HG03135 (cell line): ENCODE results near the gene RFC5.
A peak's percentile ranks its signal among the peaks of the same experiment; 100 is the strongest.
"Not testable (repeated sequence)": the region's sequence is repeated elsewhere in the genome, so short reads cannot be mapped to it uniquely, and the experiment has no call there.

ENCODE experiments used
- ATAC-seq: cut with Tn5 transposase; IDR thresholded peaks from one replicate; pipeline ENCODE4 v1.9.1; 2021; ENCODE audit warnings: mild to moderate bottlenecking, moderate library complexity; ENCODE audit not compliant: unreplicated experiment

RFC5 gene

DNA sequence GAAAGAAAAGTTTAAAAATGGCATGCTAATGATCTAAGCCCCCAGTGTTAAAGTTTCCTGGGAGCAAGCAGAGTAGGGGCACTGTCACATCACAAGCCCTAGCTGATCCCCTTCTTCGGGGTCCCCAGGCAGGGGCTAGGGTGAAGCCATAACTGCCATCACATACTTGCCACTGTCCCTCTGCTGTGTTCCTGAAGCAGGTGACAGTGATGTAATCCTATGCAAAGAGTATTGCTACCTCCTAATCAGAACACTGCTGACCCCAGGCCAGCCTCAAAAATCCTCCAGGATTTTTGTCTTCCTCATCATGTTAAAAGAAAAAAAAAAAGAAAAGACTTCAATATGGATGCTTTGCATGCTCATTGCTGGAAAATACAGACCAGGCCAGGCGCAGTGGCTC, 1.2 kb upstream of the RFC5 start:
- no peak for ATAC-seq

DNA sequence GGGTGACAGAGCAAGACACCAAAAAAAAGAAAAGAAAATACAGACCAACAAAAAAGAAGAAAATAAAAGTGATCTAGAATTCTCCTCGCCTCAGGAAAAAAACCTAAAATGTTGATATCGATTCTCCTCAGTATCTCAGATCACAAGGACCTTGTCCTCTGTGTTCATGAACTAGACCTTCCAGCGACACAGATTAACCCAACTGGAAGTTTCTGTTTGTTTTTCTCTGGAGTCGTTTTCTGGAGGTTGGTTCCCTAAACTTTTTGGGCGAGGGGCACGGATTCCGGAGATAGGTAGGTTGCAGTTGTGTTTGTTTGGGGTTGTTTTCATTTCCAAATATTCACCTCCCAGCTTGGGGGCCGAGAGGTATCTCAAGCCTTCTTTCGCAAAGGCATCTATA, 559 bp upstream of the RFC5 start:
- ATAC-seq = peak; percentile 9

DNA sequence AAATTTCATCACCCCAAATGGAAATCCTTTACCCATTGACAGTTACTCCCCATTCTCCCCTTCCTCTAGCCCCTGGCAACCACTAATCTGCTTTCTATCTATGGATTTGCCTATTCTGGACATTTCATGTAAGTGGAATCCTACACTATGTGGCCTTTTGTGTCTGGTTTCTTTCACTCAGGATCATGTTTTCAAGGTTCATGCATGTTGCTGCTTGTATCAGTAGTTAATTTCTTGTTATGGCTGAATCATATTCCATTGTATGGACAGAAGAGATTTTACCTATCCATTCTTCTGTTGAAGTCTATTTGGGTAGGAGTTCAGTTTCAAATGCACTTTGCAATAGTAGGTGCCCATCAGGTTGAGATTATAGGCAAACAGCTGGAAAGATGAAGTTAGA, 1.4 kb downstream of the RFC5 start:
- ATAC-seq = no peak

DNA sequence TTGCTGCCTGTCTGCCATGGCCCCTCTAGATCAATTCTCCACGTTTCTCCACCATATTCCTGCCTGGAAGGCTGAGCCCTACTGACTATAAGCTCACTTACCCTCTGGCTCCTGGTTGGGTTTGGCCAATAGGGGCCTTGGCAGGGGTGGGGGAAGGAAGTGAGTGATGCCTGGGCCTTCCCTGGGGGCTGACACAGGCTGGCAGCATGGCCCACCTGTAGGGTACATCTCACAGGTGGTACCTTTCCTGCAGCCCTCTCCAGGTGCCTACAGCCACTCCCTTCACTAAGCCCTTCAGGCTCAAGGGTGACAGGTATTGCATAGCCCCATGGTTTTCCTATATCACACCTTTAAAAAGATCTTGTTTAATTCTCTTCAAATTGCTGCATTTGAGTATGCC, 3.5 kb downstream of the RFC5 start:
- no peak for ATAC-seq

DNA sequence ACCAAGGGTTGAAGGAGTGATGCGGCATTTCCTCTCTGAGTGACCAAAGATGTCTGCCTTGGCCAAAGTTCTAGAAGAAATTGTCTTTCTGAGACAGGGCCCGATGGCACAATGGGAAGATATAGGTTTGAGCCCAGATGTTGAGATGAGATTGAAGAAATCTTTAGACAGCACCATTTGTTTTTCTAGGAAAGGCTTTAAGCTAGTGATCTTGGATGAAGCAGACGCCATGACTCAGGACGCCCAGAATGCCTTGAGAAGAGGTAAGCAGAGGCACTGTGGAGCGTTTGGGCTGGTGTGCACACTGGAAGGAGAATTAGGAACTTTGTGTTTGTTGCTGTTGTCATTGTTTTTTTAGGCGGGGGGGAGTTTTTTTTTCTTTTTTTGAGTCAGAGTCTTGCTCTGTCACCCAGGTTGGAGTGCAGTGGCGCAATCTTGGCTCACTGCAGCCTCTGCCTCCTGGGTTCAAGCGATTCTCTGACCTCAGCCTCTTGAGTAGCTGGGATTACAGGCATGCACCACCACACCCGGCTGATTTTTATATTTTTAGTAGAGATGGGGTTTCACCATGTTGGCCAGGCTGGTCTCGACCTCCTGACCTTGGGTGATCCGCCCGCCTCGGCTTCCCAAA, 5.7 kb downstream of the RFC5 start:
- ATAC-seq = not testable (repeated sequence)

DNA sequence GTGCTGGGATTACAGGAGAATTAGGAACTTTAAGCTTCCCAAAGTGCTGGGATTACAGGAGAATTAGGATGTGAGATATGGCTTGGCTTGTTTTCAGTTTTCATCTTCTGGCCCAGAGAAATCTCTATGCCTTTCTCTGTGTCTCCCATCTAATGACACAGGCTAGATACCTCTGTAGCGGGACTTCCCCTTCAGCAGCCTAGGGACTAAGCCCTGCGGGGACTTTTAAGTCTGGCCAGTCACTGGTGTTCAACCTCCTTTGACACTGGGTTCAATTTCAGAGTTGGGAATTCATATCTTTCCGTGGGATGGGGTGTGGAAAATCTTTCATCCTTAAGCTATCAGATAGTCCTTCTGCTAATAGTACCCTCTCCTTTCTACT, 6.2 kb downstream of the RFC5 start:
- ATAC-seq = no peak

DNA sequence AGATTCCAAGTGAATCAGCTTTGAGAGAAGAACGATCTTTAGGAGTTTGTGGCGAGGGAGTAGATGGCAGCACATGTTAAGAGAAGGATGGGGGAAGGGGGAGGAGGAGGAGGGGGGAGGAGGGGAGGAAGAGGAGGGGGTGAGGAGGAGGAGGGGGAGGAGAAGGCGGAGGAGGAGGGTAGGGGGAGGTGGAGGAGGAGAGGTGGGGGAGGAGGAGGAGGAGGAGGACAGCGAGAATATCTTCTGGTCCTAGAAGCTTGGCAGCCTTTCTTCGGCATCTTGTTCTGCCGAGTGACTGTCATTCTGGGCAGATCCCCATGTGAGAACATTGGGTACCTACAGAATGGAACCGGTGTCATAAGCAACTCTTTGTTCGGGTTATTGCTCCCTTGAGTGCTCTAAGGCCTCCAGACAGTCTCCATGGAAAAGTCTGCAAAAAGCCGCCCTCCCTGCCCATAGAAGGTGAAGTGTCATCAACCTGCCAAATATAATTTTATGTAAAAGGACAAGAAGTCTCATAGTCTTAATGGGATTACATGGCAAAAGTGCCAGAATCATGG, 6.9 kb downstream of the RFC5 start:
- no peak for ATAC-seq

DNA sequence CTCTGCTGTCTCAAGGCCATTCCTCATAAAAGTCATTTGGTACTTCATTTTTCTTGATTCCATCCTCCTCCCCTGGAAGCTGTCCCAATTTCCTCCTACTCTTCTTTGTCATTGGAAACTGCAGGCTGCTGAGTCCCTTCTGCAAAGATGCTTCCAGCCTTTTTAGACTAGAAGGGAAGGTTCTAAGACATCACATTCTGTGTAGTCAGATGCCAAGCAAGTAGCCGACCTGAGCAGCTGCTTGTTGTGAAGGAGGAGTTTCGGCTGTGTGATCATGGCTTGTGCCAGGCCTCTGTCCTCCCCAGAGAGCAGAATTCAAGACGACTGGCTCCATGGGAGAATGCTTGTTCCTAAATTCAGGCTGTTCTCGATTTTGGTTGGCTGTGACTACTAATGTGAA, 8.7 kb downstream of the RFC5 start:
- no peak for ATAC-seq

DNA sequence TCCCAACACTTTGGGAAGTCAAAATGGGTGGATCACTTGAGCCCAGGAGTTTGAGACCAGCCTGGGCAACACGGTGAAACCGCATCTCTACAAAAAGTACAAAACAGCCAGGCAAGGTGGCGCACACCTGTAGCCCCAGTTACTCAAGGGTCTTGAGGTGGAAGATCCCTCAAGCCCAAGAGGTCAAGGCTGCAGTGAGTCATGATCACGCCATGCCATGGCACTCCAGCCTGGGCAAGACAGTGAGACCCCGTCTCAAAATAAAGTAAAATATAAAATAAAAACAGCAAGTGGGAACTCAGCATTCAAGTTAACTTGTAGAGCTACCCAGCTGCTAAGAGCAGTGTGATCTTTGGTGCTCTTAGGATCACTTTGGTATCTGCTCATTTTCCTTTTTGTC, 12.7 kb downstream of the RFC5 start:
- ATAC-seq = no peak

DNA sequence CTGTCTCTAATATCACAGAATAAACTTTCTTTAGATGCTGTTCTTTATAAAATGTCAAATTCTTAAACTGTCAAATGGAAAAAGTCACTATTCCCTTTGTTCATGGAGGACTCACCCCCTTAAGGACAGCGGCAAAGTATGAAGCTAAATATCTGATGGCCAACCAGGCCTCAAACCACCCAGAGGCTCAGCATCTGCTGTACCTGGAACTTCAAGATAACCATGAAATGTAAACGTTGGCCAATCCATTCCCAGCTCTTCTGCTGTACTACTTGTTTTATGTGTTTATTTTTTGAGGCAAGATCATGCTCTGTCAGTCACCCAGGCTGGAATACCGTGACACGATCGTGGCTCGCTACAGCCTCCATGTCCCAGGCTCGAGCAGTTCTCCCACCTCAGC, 15.7 kb downstream of the RFC5 start:
- no peak for ATAC-seq

DNA sequence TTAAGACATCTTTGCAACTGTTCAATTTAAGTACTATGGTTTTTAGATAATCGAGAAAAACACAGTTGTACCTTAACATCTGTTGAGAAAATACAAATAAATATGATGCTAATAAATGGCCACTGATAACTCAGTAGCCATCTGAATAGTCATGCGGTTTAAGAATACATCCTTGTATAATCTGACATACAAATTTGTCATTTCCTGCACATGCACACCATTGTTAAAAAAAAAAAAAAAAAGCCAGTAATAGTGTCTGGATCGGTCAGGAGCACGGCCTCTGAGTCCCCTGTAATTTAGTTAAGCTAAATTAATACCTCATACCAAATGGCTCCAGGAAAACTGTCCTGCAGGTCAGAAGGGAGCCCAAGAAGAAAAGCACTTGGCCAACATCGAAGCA, 16.8 kb downstream of the RFC5 start:
- ATAC-seq = no peak

DNA sequence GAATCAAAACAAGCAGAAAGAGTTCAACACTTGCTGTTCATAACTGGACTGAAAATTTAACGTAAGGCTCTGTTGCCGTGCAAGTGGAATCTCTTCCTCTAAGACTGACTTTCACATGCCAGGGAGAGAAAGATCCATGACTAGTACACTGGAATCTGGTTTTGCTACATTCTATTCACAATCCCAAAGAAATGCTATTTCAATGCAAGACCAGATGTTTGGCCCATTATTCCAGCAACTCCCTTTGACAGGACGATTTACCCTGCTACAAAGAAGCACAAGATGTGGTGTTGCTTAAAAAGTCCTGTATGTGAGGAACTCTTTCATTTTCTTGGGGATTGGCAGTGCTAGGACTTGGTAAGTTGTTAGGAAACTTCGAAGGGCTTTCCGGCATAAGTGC, 17.4 kb downstream of the RFC5 start:
- ATAC-seq = no peak

DNA sequence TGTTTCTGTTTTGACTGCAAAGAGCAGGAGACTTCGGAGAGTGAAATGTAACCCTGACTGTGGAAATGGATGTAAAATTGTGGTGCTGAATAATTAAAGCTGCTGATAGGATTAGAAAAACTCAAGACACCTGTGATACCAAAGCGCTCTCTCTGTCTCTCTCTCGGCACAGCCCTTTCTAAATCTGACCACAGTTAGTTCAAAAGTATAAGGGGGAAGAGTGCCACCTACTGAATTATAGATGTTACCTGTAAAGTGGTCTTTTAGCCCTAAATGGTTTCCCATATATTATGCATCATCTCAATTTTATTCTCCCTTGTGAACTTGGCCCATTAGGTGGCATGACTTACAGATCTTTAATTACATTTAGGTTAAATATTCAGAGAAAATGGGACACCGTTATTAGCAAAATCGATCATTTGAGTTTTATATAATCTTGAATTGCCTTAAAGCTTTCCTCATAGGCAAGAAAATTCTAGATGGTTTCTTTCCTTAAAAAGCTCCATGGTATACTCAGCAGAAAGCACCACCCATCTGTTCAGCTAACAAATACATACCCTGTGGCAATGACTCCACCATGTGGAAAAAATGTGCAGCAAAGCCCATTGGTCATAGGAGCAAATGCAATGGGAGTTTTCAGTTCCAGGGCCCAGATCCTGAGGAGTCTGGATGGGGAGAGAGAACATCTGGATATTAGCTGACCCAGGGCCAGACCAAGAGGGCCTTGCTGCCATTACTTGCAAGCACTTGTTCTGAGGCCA, 18.1 kb downstream of the RFC5 start:
- ATAC-seq = no peak

DNA sequence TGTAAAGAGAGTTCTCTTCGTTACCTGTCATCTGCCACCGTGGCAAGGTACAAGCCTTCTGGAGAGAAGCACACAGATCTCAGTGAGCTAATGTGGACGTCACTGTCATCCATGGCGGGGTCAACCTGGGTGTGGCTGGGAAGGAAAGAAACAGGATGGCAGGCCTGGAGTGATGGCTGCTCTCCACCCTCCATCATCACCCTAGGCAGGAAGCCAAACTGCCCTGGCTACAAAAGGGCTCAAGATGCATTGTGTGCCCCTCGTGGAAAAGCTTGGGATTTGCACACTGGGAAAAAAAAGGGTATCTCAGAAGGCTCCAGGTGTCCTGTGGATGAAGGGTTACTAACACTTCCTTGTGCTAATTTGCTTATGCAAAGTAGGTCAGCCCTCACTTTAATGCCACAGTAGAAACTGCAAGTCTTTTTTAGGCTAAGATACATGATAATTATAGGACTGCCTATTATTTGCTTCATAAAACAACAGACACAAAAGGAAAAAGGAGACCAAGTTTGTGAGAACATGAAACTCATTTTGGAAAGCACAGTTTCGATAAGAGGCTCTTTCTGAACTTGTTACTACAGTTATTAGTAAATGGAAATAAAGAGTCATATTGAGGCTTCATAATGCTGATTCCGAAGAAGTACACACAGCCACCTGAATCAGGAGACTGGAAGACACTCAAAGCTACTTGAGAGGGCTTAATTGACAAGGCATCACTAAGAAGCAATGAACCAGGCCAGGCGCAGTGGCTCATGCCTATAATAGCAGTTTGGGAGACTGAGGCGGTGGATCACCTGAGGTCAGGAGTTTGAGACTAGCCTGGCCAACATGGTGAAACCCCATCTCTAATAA, 18.9 kb downstream of the RFC5 start:
- peak; percentile 78 for ATAC-seq

DNA sequence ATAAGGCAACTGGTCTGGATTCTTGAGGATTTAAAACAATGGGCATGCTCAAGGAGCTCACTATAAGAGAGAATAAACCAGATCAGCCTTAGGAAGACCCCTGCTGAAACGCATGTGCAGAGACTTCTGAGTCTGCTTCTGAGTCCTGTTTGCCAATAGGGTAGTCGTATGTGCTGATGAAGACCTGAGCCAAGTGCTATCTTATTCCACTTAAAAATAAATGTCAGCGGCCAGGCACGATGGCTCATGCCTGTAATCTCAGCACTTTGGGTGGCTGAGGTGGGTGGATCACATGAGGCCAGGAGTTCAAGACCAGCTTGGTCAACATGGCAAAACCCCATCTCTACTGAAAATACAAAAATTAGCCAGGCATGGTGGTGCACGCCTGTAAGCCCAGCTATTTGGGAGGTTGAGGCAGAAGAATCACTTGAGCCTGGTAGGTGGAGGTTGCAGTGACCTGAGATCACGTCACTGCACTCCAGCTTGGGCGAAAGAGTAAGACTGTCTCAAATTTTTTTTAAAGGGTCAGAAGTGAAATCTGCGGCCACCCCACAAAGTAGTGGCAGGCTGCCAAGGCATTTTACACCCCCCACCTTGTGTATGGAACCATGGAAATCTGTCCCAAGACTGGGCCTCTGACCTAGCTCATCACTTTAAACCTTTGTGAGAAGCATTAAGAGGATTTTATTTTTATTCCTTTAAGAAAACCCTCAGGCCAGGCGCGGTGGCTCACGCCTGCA, 20.3 kb downstream of the RFC5 start:
- ATAC-seq = no peak

DNA sequence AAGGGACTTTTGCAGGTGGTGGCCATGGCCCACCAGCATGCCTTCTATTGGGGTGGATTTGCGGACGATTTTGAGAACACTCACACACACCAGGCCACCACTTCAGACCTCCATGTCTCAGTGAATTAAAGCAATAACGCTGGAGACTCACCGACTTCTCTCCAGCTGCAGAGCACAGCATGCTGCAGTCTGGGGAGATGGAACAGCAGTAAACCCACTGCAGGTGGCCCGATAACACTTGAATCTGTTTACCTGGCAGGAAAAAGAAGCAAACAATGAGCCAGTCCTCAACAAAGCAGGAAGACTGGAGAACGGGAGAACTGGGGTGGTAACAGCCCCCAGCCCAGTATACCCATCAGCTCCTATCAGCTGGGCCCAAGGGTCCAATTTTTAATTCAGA, 21.6 kb downstream of the RFC5 start:
- ATAC-seq = no peak

DNA sequence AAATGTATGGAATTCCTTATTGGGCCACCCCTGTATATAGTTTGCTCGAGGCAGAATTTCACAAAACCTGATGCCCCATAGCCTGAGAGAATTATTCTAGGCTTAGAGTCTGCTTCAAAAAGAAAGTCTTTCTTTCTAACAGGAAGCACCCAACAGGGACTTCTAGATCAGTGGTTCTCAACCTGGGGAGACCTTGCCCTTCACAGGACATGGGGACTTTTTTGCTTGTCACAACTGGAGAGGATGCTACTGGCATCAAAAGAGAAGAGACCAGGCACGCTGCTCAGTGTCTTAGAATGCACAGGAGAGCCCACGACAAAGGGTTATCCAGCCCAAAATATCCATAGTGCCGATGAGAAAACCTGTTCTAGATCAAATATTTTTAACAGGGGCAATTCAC, 25.6 kb downstream of the RFC5 start:
- no peak for ATAC-seq

DNA sequence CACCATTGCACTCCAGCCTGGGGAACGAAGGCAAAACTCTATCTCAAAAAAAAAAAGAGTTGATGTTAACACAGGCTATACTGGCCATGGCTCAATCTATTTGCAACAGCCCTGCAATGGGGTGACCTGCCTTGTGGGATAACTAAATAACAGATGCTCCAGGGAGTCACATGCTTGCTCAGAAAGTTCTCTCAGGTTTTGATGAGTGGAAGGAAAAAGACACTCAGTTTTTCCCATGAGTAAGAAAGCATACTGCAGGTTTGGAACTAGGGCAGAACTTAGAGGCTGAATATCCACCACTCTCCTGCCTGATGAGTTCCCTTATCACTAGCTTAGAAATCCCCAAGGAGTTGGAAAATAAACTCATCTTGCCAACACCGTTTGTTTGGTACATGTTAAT, 27.6 kb downstream of the RFC5 start:
- no peak for ATAC-seq

DNA sequence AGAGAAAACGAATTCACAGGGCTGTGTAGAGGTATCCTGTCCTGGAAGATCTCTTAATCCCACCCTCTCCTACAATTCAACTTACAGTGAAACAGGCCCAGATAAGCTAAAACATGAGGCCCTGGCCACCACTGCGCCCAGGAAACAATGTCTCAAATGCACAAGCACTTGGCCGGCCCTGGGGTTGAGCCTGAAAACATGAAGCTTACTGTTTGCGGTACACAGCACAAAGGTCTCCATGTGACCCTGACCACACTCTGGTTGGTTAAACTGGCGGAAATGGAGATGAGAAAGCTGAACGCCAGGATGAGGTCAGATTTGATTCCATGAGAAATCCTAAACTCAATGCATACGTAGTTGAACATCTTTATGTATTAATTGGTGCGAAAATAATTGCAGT, 28.1 kb downstream of the RFC5 start:
- no peak for ATAC-seq

DNA sequence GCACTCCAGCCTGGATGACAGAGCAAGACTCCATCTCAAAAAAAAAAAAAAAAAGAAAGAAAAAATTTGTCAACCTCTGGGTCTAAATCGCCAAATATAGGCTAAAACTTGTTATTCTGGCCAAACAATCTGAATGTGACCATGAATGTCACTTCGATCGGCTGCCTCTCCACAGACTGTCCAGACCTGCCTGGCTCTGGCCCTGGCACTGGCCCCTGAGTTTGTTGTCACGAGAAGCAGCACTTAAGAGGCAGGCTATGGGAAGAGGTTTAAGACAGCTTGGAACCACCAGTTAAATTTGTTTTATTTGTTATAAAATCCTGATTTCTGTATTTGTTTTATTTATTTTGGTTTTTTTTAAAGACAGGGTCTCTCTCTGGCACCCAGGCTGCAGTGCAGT, 29.9 kb downstream of the RFC5 start:
- ATAC-seq = no peak
